DND-41 (cell line): ENCODE results near the gene RIPK4.

Experiments used
- ATAC-seq: fragments of 200-7000 bp; cut with Tn5 transposase; 3 replicates; pipeline ENCODE4 v1.9.1; 2021; ENCODE audit warnings: low read depth; ENCODE audit not compliant: insufficient read depth
- DNase-seq: peaks from one replicate; pipeline ENCODE4 v3.0.0-alpha.2; 2020
- H2AFZ ChIP-seq: 2 replicates; pipeline ENCODE4 v1.6.0; 2012; ENCODE audit warnings: low read depth, low read length
- H3K27ac ChIP-seq: 2 replicates; pipeline ENCODE4 v1.5.1; 2012; ENCODE audit warnings: low read length, inconsistent platforms
- H3K27me3 ChIP-seq: fragments of 200-600 bp; sonication (generic); 2 replicates; pipeline ENCODE4 v1.6.0; 2012; ENCODE audit warnings: low read length, mild to moderate bottlenecking, inconsistent platforms; ENCODE audit not compliant: insufficient read depth, poor library complexity
- H3K36me3 ChIP-seq: 2 replicates; pipeline ENCODE4 v1.5.1; 2012; ENCODE audit warnings: low read length, inconsistent platforms; ENCODE audit not compliant: insufficient read depth
- H3K4me1 ChIP-seq: 2 replicates; pipeline ENCODE4 v1.5.1; 2012; ENCODE audit warnings: mild to moderate bottlenecking, low read length; ENCODE audit not compliant: insufficient read depth
- H3K4me2 ChIP-seq: 2 replicates; pipeline ENCODE4 v1.6.0; 2012; ENCODE audit warnings: mild to moderate bottlenecking, moderate library complexity, low read length, inconsistent platforms; ENCODE audit not compliant: insufficient read depth
- H3K4me3 ChIP-seq, 2 experiments: fragments of 200-600 bp in 1 of 2; shearing (Covaris generic) in 1 of 2; 2 replicates each; pipeline ENCODE4 v1.5.1; 2012 to 2016; ENCODE audit warnings: inconsistent platforms in 2 of 2, low read length in 2 of 2, mild to moderate bottlenecking in 2 of 2, low read depth in 1 of 2, moderate library complexity in 1 of 2
- H3K79me2 ChIP-seq: 2 replicates; pipeline ENCODE4 v1.6.0; 2012; ENCODE audit warnings: low read length, inconsistent platforms; ENCODE audit not compliant: insufficient read depth
- H3K9ac ChIP-seq: 2 replicates; pipeline ENCODE4 v1.6.0; 2012; ENCODE audit warnings: low read depth, mild to moderate bottlenecking, inconsistent platforms, low read length, moderate library complexity
- H3K9me3 ChIP-seq: 2 replicates; pipeline ENCODE4 v1.5.1; 2012; ENCODE audit warnings: low read length, moderate library complexity, mild to moderate bottlenecking, inconsistent platforms; ENCODE audit not compliant: insufficient read depth, severe bottlenecking
- H4K20me1 ChIP-seq: 2 replicates; pipeline ENCODE4 v1.6.0; 2012; ENCODE audit warnings: low read length; ENCODE audit not compliant: insufficient read depth
- CTCF ChIP-seq: IDR thresholded peaks from 2 replicates; pipeline ENCODE4 v1.5.1; 2012; ENCODE audit warnings: borderline replicate concordance, low read length, moderate library complexity, mild to moderate bottlenecking; ENCODE audit not compliant: poor library complexity, severe bottlenecking; ENCODE audit errors: extremely low read depth
- EZH2 ChIP-seq: IDR thresholded peaks from 3 replicates; pipeline ENCODE4 v1.6.1; 2012; ENCODE audit warnings: borderline replicate concordance, low read depth, mild to moderate bottlenecking, moderate library complexity, low read length, inconsistent platforms; ENCODE audit not compliant: severe bottlenecking

Gene RIPK4

GRCh38 chr21:41758550-41758949, 8.3 kb downstream of the RIPK4 start:
- no peaks in the 10 kb centered on the region for H3K9me3 ChIP-seq
- no peak overlapping the region for H3K4me2 ChIP-seq
- peak overlapping the region; percentile 64 for H3K27ac ChIP-seq
- ATAC-seq (no peak), DNase-seq (no peak)
- H3K79me2 ChIP-seq: peaks cover 20% of the 10 kb centered on the region
- H3K9ac ChIP-seq: no peak overlapping the region
- peaks cover 87% of the 10 kb centered on the region for H3K4me1 ChIP-seq
- TF ChIP-seq EZH2 (no peak), CTCF (no peak)
- H3K4me3 ChIP-seq: no peak overlapping the region
- H3K36me3 ChIP-seq: peaks cover 5% of the 10 kb centered on the region; the same call in 1 of the 2 replicates
- H2AFZ ChIP-seq: no peak overlapping the region
- no peaks in the 10 kb centered on the region for H3K27me3 ChIP-seq
- no peaks in the 10 kb centered on the region for H4K20me1 ChIP-seq

GRCh38 chr21:41755934-41756773, 10.7 kb downstream of the RIPK4 start:
- Histone ChIP-seq H3K9me3 (no peaks in the 10 kb centered on the region), H2AFZ (no peak overlapping the region), H3K36me3 (peaks cover 5% of the 10 kb centered on the region; the same call in 1 of the 2 replicates), H3K4me1 (peaks cover 77% of the 10 kb centered on the region), H3K4me3 (no peak overlapping the region), H3K27ac (peak overlapping the region; percentile 77), H3K27me3 (no peaks in the 10 kb centered on the region), H3K9ac (peak overlapping the region; percentile 32), H3K79me2 (0 out of 2 replicates have a peak, but pooled peaks cover 4% of the 10 kb centered on the region), H4K20me1 (no peaks in the 10 kb centered on the region), H3K4me2 (no peak overlapping the region; the same call in 1 of the 2 replicates)
- DNase-seq: peak; percentile 56
- ATAC-seq: peak; percentile 60
- no peak for TF ChIP-seq EZH2
- no peak for TF ChIP-seq CTCF

- Histone ChIP-seq H3K4me1 (peaks cover 70% of the 10 kb centered on the region), H3K4me2 (no peak overlapping the region)
Observed at GRCh38 chr21:41755258-41755933, 11.5 kb downstream of the RIPK4 start.

More at GRCh38 chr21:41755258-41755933, 11.5 kb downstream of the RIPK4 start:
- Histone ChIP-seq H3K9me3 (no peaks in the 10 kb centered on the region), H4K20me1 (no peaks in the 10 kb centered on the region), H3K79me2 (no peaks in the 10 kb centered on the region), H3K27me3 (no peaks in the 10 kb centered on the region), H3K36me3 (peaks cover 5% of the 10 kb centered on the region; the same call in 1 of the 2 replicates), H3K4me3 (no peak overlapping the region), H2AFZ (no peak overlapping the region), H3K9ac (peak overlapping the region; percentile 41), H3K27ac (peak overlapping the region; percentile 77)
- DNase-seq (peak; percentile 81), ATAC-seq (peak; percentile 83)
- no peak for TF ChIP-seq EZH2
- TF ChIP-seq CTCF: no peak
